HG03378 (cell line): ENCODE measurements around the gene CD1E.
"Not testable (repeated sequence)": the region's sequence is repeated elsewhere in the genome, so short reads cannot be mapped to it uniquely, and the experiment has no call there.

Experiments
- ATAC-seq: cut with Tn5 transposase; IDR thresholded peaks from one replicate; pipeline ENCODE4 v1.9.1; 2021; ENCODE audit warnings: mild to moderate bottlenecking, moderate library complexity; ENCODE audit not compliant: unreplicated experiment

Gene CD1E

DNA sequence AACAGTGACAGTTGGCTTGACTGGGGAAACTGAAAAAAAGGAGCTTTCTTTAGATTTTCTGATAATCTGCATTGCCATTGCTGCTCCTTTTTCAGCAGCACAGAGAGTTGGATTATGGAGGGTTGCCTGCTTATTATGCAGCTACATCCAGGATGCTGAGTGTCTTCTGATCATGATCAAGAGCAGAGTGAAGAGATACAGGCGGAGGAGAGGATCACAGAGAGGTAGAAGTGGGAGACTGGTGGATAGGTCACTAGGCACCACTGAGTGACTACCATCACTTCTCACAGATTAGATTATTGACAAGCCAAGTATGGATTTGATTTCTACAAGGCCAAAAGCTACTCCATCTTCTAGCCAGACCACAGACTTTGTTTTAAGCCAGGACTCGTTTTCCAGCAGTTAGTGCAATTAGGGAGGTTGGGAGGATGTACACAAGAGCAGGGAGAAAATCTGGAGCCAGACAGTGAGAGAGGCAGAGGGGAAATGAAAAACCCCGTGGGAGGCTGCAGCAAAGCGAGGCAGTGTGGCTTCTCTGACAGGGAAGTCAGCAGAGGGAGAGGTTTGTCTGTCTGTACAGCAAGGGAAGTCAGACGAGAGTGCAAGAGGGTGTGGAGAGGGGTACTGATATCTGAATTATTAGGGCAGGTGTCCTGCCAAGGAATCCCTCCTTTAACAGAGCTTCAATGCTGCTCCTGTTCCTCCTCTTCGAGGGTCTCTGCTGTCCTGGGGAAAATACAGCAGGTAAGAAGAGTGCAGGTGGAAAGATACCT, at the start of gene CD1E:
TSS of gene CD1E (plus strand) at position 592 of the 773 bp plus-strand sequence. CDS start at position 687, 95 bp downstream.
- ATAC-seq: no peak

GRCh38 chr1:158310623-158311022, 43.1 kb upstream of the CD1E start:
- ATAC-seq: no peak

DNA sequence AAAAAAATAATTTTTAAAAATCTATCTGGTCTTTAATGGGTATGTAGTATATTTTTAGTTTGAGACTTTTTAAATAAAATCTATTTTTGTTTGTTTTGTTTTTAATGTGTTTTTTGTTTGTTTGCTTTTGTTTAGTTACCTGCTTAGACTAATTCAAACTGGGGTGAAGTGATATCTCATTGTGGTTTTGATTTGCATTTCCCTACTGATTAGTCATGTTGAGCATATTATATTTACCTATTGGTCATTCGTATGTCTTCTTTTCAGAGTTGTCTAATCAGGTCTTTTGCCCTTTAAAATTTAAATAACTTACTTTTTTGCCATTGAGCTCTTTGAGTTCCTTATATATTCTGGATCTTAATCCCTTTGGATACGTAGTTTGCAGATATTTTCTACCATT, 42.6 kb upstream of the CD1E start:
- ATAC-seq: no peak

DNA sequence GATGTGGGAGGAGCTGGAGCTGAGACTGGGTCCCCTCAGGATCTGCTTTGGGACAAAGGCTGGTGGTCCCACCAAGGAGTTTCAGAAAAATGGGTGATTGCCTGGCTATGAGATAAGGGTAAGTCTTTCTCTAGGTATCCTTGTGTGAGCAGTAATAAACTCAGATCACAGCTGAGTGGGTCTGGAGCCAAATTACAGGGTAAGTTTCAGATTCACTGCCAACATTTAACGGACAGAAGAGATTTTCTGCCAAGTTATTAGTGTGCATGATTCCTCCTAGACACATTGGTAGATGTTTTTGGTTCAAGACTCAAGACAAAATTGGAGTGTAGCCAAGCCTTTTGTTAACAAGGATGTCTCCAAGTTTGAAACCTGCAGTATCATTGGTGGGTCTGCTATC, 29.8 kb upstream of the CD1E start:
- no peak for ATAC-seq

- no peak for ATAC-seq
Measured at GRCh38 chr1:158324395-158324794, 29.3 kb upstream of the CD1E start.

DNA sequence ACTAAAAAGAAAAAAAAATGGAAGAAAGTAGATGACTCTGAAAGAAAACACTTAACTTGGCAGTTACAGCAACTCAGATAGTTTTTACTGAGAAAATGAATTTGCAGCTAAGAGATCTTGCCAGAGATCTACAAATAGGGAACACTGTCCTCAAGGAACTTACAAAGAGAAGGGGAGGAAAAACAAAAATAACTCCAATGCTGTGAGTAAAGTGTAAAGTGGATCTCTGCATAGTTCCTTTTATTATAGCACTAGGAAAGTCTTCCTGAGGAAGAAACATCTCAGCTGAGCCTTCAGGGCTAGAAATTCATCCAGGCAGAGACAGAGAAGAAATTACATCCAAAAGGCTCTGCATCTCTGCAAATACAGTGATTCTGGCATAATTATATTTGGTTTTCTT, 26.2 kb upstream of the CD1E start:
- ATAC-seq: no peak

DNA sequence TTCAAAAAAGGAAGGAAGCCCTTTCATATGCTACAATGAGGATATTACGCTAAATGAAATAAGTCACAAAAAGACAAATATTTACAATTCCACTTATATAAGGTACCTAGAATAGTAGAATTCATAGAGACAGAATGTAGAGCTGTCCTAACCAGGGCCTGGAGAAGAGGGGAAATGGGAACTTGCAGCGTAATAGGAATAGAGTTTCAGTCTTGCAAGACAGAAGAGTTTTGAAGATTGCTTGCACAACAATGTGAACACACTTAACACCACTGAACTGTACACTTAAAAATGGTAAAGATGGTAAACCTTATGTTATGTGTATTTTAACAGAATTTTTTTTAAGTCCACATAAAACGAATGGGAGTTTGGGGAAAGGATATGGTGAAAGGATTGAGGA, 25.3 kb upstream of the CD1E start:
- no peak for ATAC-seq

GRCh38 chr1:158329300-158329699, 24.4 kb upstream of the CD1E start:
- ATAC-seq: no peak

- ATAC-seq: no peak
Measured at GRCh38 chr1:158329733-158330132, 24.0 kb upstream of the CD1E start.

GRCh38 chr1:158330391-158331105, 23.1 kb upstream of the CD1E start:
- ATAC-seq: no peak

- no peak for ATAC-seq
Measured at GRCh38 chr1:158331106-158331425, 22.6 kb upstream of the CD1E start.

- ATAC-seq: no peak
Measured at GRCh38 chr1:158331481-158332150, 22.1 kb upstream of the CD1E start, which contains the start of gene CD1B. TSS of gene CD1B (minus strand) at chr1:158331531. CDS start at chr1:158331423, 108 bp downstream.

DNA sequence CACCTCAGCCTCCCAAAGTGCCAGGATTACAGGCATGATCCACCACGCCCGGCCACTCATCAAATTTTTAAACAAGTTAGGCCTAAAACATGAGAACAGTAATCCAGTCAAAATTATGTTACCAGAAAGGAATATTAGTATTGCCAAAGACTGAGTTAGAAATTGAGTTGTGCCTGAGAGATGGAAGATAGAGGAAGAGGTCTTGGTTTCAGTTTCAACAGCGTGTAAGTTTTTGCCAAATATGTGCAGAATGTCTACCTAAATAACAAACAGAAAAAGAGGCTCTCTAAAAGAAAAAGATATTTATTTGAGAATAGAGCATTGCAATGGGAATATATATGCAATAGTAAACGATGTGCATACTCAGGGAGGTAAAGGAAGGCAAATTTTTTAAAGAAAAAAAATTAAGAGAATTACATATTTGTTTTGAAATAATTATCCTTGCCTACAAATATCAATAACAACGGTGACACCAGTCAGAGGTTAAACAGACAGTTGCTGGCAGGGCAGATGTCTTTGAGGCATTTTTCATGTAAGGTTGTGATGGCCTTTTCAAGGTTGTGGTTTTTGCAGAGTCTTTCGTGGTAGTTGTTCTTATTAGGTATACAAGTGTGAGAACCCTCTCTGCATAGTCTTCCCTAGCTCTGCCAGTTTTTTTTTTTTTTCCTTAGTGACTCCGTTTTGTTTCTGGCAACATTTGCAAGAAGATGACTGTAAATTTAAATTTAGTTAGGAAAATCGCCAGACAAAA, 20.1 kb upstream of the CD1E start:
- no peak for ATAC-seq

DNA sequence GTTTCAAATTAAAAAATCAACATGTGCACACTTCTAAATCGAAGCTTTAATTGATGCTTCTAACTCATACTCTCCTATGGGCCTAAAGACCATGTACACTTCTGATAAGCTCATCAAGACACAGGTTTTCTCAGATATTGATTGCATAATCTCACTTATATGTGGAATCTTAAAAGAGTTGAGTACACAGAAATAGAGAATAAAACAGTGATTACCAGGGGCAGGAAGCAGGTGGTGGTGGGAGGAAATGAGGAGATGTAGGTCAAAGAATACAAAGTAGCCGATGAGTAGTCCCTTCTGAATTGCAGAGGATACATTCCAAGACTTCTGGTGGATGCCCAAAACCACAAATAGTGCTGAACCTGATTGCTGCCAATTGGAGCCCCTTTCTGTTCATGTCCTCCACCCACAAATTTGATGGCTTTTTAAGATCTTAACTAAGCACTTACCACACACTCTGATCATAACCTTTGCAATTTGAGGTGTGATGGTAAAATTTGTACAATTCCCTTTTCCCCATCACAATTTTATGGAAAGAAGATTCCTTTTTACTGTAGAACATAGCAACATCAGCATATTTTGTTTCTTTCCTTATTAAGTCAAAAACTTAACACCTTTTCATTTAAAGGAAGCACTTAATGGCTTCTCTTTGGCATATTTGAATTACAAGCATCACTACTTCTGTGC, 19.0 kb upstream of the CD1E start:
- ATAC-seq: no peak

DNA sequence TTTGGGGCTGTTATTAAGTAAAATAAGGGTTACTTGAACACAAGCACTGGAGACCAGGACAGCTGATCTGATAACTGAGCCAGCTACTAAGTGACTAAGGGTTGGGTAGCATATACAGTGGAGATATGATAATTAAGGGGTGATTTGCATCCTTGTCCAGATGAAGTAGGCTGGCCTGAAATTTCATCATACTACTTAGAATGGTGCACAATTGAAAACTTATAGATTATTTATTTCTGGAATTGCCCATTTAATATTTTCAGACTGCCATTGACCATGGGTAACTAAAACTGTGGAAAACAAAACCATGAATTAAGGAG, 18.5 kb upstream of the CD1E start:
- ATAC-seq: no peak

- not testable (repeated sequence) for ATAC-seq
Measured at GRCh38 chr1:158336413-158336812, 17.3 kb upstream of the CD1E start.

- not testable (repeated sequence) for ATAC-seq
Measured at GRCh38 chr1:158348946-158349345, 4.7 kb upstream of the CD1E start.

GRCh38 chr1:158354255-158354654, 561 bp downstream of the CD1E start:
- no peak for ATAC-seq

- ATAC-seq: no peak
Measured at GRCh38 chr1:158355773-158356285, 2.1 kb downstream of the CD1E start.

DNA sequence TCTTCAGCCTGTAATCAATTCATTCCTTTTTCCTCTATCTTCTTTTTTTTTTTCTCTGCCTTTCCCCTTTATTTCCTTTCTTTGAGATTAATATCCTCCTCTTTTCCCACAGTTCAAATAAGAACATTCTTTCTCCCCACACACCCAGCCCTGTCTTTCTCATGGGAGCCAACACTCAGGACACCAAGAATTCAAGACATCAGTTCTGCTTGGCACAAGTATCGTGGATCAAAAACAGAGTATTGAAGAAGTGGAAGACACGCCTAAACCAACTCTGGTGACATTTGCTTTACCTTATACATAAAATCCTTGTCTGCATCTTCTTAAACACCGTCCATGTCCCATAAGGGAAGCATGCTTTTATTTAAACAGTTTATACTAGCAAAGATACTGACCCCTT, 2.9 kb downstream of the CD1E start:
- ATAC-seq: no peak

GRCh38 chr1:158357441-158357840, 3.7 kb downstream of the CD1E start:
- ATAC-seq: no peak
